Hepatocyte (in vitro differentiated cells): Measurements from ENCODE around the gene PRKAG2.

Experiments
- CTCF ChIP-seq: fragments of 200-600 bp; sonication (generic); IDR thresholded peaks from 2 replicates; pipeline ENCODE4 v1.5.1; 2016; ENCODE audit warnings: antibody characterized with exemption, mild to moderate bottlenecking; ENCODE audit not compliant: poor library complexity
- EZH2 ChIP-seq: fragments of 200-600 bp; sonication (generic); IDR thresholded peaks from 2 replicates; pipeline ENCODE4 v1.6.1; 2016; ENCODE audit warnings: antibody characterized with exemption, mild to moderate bottlenecking, borderline replicate concordance
- EZH2phosphoT487 ChIP-seq: fragments of 200-600 bp; sonication (generic); IDR thresholded peaks from one replicate; pipeline ENCODE4 v1.6.1; 2018; ENCODE audit warnings: antibody characterized with exemption, mild to moderate bottlenecking, low read depth, moderate library complexity; ENCODE audit not compliant: unreplicated experiment, severe bottlenecking

- TF ChIP-seq CTCF (no peak), EZH2 (no peak), EZH2phosphoT487 (no peak)
Measured at GRCh38 chr7:151902311-151902710, 25.4 kb upstream of the PRKAG2 start.
